Calu3 (cell line): ENCODE measurements around the gene AKAP1. TPM values are rescaled to one million over a fixed set of nuclear protein-coding genes. Genes with fewer than 3 reads are reported as not detected.

Experiments used
- BruUV-seq: library from RNA; stranded (reverse); fragments of 400-500 nt; replicated peaks from 2 replicates; lab custom pipeline; 2021; lab: Mats Ljungman, UMichigan
- CTCF ChIA-PET: fragments of 300-600 bp; sonication (Branson Sonifier 250); formaldehyde crosslinking; loops from one replicate; lab custom pipeline; 2022; ENCODE audit warnings: antibody characterized with exemption; lab: Charles Lee
- DNase-seq: peaks from one replicate; pipeline ENCODE4 v3.0.0; 2022
- H3K27ac Mint-ChIP-seq: one replicate; pipeline ENCODE4 v1.8.0; 2022; ENCODE audit warnings: mixed read lengths; ENCODE audit not compliant: unreplicated experiment
- H3K27me3 Mint-ChIP-seq: one replicate; pipeline ENCODE4 v1.8.0; 2022; ENCODE audit warnings: mixed read lengths; ENCODE audit not compliant: unreplicated experiment
- H3K36me3 Mint-ChIP-seq: one replicate; pipeline ENCODE4 v1.8.0; 2022; ENCODE audit warnings: mild to moderate bottlenecking, moderate library complexity, mixed read lengths; ENCODE audit not compliant: insufficient read depth, unreplicated experiment
- H3K4me1 Mint-ChIP-seq: one replicate; pipeline ENCODE4 v1.8.0; 2022; ENCODE audit warnings: mild to moderate bottlenecking, low read depth, mixed read lengths; ENCODE audit not compliant: unreplicated experiment
- H3K4me3 Mint-ChIP-seq: one replicate; pipeline ENCODE4 v1.8.0; 2022; ENCODE audit warnings: mild to moderate bottlenecking, low read depth, moderate library complexity, mixed read lengths; ENCODE audit not compliant: unreplicated experiment
- H3K9me3 Mint-ChIP-seq: one replicate; pipeline ENCODE4 v1.8.0; 2022; ENCODE audit warnings: low read depth, mixed read lengths; ENCODE audit not compliant: unreplicated experiment
- CTCF ChIP-seq: fragments of 200-600 bp; IDR thresholded peaks from one replicate; pipeline ENCODE4 v1.8.0; 2022; ENCODE audit warnings: antibody characterized with exemption; ENCODE audit not compliant: unreplicated experiment
- intact Hi-C: fragments of 100-400 bp; cut with micrococcal nuclease; formaldehyde crosslinking; loops from one replicate; pipeline ENCODE4 v1.10.0; 2022; ENCODE audit not compliant: unreplicated experiment
- total RNA-seq: library from RNA; stranded (reverse); gene quantifications from 2 replicates; pipeline ENCODE4 v1.2.3, GENCODE V29; 2022

The AKAP1 gene
- total RNA-seq, 1 experiment from 2014 or later, result 41.4 TPM

GRCh38 chr17:57108671-57109392, 23.8 kb downstream of the AKAP1 start:
- Mint-ChIP-seq H3K9me3 (no peaks in the 10 kb centered on the region), H3K27me3 (no peaks in the 10 kb centered on the region), H3K4me3 (no peak overlapping the region), H3K4me1 (peaks cover 9% of the 10 kb centered on the region), H3K36me3 (peaks cover 14% of the 10 kb centered on the region), H3K27ac (peak overlapping the region; percentile 23)
- intact Hi-C loops, result no loop called here
- TF ChIP-seq CTCF, result no peak
- CTCF ChIA-PET, result no interaction called here
- no peak for DNase-seq
- no TSS peak for BruUV-seq

GRCh38 chr17:57109393-57110151, 24.5 kb downstream of the AKAP1 start:
- no TSS peak for BruUV-seq
- peaks cover 18% of the 10 kb centered on the region for H3K36me3 Mint-ChIP-seq
- DNase-seq, result no peak
- CTCF ChIA-PET, result interaction anchor here (0.5 kb wide), 1 partner anchor 18 kb away, joined by 4 read pairs; no protein-coding TSS in a partner anchor
- TF ChIP-seq CTCF, result no peak
- no peaks in the 10 kb centered on the region for H3K27me3 Mint-ChIP-seq
- H3K4me3 Mint-ChIP-seq, result no peak overlapping the region
- intact Hi-C loops, result no loop called here
- no peaks in the 10 kb centered on the region for H3K9me3 Mint-ChIP-seq
- H3K27ac Mint-ChIP-seq, result peak overlapping the region; percentile 23
- peaks cover 9% of the 10 kb centered on the region for H3K4me1 Mint-ChIP-seq

GRCh38 chr17:57110152-57110542, 25.1 kb downstream of the AKAP1 start:
- DNase-seq, result no peak
- no peak for TF ChIP-seq CTCF
- Mint-ChIP-seq H3K4me1 (peaks cover 9% of the 10 kb centered on the region), H3K27ac (no peak overlapping the region), H3K27me3 (no peaks in the 10 kb centered on the region), H3K4me3 (no peak overlapping the region), H3K9me3 (no peaks in the 10 kb centered on the region), H3K36me3 (peaks cover 18% of the 10 kb centered on the region)
- intact Hi-C loops, result no loop called here
- no TSS peak for BruUV-seq
- CTCF ChIA-PET, result no interaction called here

- Mint-ChIP-seq H3K9me3 (no peaks in the 10 kb centered on the region), H3K27me3 (no peaks in the 10 kb centered on the region), H3K36me3 (peaks cover 20% of the 10 kb centered on the region), H3K4me1 (peaks cover 8% of the 10 kb centered on the region), H3K27ac (no peak overlapping the region), H3K4me3 (no peak overlapping the region)
- CTCF ChIA-PET, result no interaction called here
- no TSS peak for BruUV-seq
- DNase-seq, result no peak
- TF ChIP-seq CTCF, result no peak
- intact Hi-C loops, result no loop called here
These were observed 25.7 kb downstream of the AKAP1 start for GRCh38 chr17:57110579-57111325.
